HG03159 (cell line): ENCODE measurements around the gene PRIM2.
"Not testable (repeated sequence)": the region's sequence is repeated elsewhere in the genome, so short reads cannot be mapped to it uniquely, and the experiment has no call there.

ENCODE experiments used
- ATAC-seq: cut with Tn5 transposase; IDR thresholded peaks from one replicate; pipeline ENCODE4 v1.9.1; 2021; ENCODE audit warnings: mild to moderate bottlenecking, moderate library complexity; ENCODE audit not compliant: unreplicated experiment

Gene PRIM2

GRCh38 chr6:57362340-57362739 is 44.9 kb downstream of the PRIM2 start:
- not testable (repeated sequence) for ATAC-seq

DNA sequence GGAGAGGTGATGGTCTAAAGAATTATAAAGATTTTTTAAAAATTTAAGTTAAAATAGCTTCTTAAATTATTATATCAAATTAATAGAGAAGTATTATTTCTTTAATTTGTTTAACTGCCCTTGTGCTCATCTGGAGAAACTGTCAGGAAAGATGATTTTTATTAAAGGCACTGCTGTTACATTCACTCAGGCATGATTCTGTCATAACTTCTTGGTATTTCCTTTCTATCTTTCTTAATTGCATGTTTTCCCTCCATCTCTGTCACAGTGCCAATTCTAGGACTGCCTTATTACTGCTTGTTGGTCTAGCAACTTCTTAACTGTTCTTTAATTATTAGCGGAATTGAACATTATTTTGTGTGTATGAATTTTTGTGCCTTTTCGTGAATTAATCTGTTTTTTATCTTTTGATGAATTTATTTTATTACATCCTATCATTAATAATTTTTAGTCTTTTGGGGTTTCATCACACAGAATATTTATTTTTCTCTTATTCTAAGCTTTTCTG is 47.7 kb downstream of the PRIM2 start:
- not testable (repeated sequence) for ATAC-seq

GRCh38 chr6:57368965-57369731 is 51.7 kb downstream of the PRIM2 start:
- not testable (repeated sequence) for ATAC-seq

GRCh38 chr6:57371779-57372178 is 54.3 kb downstream of the PRIM2 start:
- not testable (repeated sequence) for ATAC-seq

- not testable (repeated sequence) for ATAC-seq
Observed at GRCh38 chr6:57374764-57375163, 57.3 kb downstream of the PRIM2 start.

GRCh38 chr6:57376083-57376482 is 58.7 kb downstream of the PRIM2 start:
- not testable (repeated sequence) for ATAC-seq

GRCh38 chr6:57389038-57389592 is 71.7 kb downstream of the PRIM2 start:
- ATAC-seq = not testable (repeated sequence)

DNA sequence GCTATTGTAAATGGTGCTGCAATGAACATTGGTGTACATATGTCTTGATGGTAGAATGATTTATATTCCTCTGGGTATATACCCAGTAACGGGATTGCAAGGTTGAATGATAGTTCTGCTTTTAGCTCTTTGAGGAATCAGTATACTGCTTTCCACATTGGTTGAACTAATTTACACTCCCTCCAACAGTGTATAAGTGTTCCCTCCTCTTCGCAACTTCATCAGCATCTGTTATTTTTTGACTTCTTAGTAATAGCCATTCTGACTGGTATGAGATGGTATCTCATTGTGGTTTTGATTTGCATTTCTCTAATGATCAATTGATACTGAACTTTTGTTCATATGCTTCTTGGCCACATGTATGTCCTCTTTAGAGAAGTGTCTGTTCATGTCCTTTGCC is 73.4 kb downstream of the PRIM2 start:
- not testable (repeated sequence) for ATAC-seq

GRCh38 chr6:57392047-57392446 is 74.6 kb downstream of the PRIM2 start:
- ATAC-seq = not testable (repeated sequence)

DNA sequence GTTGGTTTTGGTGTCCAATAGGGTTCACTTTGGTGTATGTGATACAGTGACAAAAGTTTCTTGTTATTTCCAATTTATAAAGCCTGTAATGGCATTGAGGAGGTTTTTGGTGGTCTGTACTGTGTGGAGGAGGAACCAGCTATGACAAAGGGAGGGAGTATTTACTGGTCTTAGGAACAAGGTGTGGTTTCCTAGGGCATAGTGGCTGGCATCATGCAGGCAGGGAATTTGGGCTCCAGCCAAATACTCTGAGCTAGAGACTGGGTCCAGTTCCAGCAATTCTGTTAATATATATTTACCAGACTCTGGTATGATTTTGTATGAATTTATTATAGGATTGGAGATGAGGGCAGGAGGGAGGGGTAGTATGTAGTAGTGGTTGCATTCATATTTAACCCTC is 101.9 kb downstream of the PRIM2 start:
- not testable (repeated sequence) for ATAC-seq

GRCh38 chr6:57421503-57421902 is 104.1 kb downstream of the PRIM2 start:
- no peak for ATAC-seq

GRCh38 chr6:57423468-57423867 is 106.0 kb downstream of the PRIM2 start:
- ATAC-seq = no peak

- not testable (repeated sequence) for ATAC-seq
Observed at GRCh38 chr6:57431742-57432141, 114.3 kb downstream of the PRIM2 start.

DNA sequence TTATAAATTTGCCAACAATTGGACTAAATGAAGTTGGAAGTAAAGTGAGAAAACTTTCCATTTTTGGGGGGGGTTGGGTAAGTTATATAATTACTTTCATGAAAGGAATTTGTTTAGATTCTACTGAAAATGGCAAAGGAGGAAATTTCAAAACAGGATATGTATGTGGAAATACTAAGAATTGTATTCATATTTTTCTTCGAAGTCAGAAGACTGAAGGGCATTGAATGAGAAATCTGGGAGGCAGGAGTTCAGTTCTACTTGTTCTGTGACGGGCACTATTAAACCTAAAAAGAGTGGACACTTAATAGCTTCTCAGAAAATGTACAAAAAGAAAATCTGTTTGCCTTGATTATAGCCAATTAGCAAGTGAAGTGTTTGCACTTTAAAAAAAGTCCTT is 114.7 kb downstream of the PRIM2 start:
- ATAC-seq = no peak

- ATAC-seq = peak; percentile 54
Observed at GRCh38 chr6:57432919-57433684, 115.7 kb downstream of the PRIM2 start.

- not testable (repeated sequence) for ATAC-seq
Observed at GRCh38 chr6:57433790-57434189, 116.4 kb downstream of the PRIM2 start.

- no peak for ATAC-seq
Observed at GRCh38 chr6:57434944-57435343, 117.5 kb downstream of the PRIM2 start.

DNA sequence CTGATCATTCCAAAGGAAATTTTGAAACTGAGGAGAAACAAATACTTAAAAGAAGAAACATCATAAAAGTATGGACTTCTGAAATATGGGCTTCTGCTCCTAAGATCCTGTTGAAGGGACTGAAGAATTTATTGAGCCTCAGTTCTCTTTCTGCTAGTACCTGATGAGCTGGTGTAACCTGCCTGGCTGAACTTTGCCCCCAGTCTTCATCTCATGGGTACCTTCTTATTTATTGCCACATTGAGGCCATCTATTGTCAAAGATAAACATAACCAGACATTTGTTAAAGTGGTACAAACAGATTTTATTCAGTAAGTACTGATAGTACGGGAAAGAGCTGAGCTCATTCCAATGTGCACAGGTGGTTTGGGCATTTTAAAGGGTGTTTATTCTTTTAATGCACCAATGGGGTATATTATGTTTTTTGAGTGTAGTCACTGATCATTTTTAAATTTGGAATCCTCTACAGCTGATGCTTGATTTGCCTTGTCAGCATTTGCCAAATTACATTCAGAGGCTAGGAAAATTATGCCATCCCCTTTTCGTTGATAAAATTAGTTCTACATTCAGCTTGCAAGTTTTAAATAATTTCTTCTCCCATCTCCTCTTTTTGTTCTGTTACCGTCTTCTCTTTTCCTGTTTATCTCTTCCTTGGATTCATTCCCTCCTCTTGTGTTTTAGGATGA is 118.2 kb downstream of the PRIM2 start:
- no peak for ATAC-seq

DNA sequence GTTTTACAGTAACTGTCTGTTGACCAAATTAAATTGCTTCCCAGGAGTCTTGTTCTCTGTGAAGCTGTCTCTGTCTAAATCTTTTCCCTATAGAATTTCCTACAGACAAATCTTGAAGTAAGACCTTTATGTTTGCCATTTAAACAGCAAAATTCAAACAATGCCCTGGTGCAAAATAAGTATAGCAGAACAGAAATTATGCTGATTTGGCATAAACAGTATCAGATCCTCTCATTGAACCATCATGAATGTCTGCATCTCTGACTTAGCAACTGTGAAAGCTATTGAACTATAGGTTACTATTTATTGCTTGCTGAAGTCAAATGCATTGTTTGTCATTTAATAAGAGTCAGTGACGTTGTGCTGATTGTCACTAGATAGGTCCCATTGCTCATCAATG is 123.3 kb downstream of the PRIM2 start:
- not testable (repeated sequence) for ATAC-seq

- ATAC-seq = not testable (repeated sequence)
Observed at GRCh38 chr6:57442133-57442532, 124.7 kb downstream of the PRIM2 start.

DNA sequence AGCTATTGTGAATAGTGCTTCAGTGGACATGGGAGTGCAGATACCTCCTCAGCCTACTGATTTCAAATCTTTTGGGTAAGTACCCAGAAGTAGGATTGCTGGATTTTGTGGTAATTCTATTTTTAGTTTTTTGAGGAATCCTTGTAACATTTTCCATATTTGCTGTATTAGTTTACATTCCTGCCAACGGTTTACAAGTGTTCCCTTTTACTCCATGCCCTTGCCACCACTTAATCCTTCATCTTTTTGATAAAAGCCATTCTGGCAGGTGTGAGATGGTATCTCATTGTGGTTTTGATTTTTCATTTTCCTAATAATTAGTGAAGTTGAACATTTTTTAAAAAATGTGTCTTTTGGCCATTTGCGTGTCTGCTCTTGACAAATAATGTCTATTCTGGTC is 125.8 kb downstream of the PRIM2 start:
- ATAC-seq = not testable (repeated sequence)
